ENCODE measurements around the gene PF4V1. TPM values are rescaled to one million over a fixed set of nuclear protein-coding genes. Genes with fewer than 3 reads are reported as not detected.

The PF4V1 gene
- total and polyA plus RNA-seq, 7 donors: not detected

GRCh38 chr4:73883306-73883705 lies 30.2 kb downstream of the PF4V1 start:
- TF ChIP-seq CTCF (IDR thresholded peaks at IDR 0.05) (no peak), POLR2AphosphoS5 (IDR thresholded peaks at IDR 0.05) (no peak), POLR2A (IDR thresholded peaks at IDR 0.05) (no peak), EP300 (IDR thresholded peaks at IDR 0.05) (no peak)
- no peaks in the 10 kb centered on the region for H3K36me3 ChIP-seq
- intact Hi-C loops (cut with DNase I): no loop called here
- H3K4me3 ChIP-seq: no peak overlapping the region
- no peaks in the 10 kb centered on the region for H3K4me1 ChIP-seq
- 69 to 88% methylated on average over 1 of the region's 1 CpG for WGBS, 2 donors
- DNase-seq: no peak
- no peak overlapping the region for H3K27ac ChIP-seq
- H3K27me3 ChIP-seq: no peaks in the 10 kb centered on the region
- no peaks in the 10 kb centered on the region for H3K9me3 ChIP-seq

- H3K4me3 ChIP-seq: no peak overlapping the region
- 23 to 68% methylated on average over 4 of the region's 4 CpGs for WGBS, 2 donors
- no peak overlapping the region for H3K27ac ChIP-seq
- H3K9me3 ChIP-seq: no peaks in the 10 kb centered on the region
- no peaks in the 10 kb centered on the region for H3K36me3 ChIP-seq
- DNase-seq: no peak
- TF ChIP-seq EP300 (IDR thresholded peaks at IDR 0.05): no peak
- no peak for TF ChIP-seq CTCF (IDR thresholded peaks at IDR 0.05)
- TF ChIP-seq POLR2A (IDR thresholded peaks at IDR 0.05): no peak
- no peaks in the 10 kb centered on the region for H3K4me1 ChIP-seq
- intact Hi-C loops (cut with DNase I): no loop called here
- H3K27me3 ChIP-seq: no peaks in the 10 kb centered on the region
Observed at GRCh38 chr4:73885574-73886267, 32.6 kb downstream of the PF4V1 start.

- TF ChIP-seq EP300 (IDR thresholded peaks at IDR 0.05) (no peak), POLR2AphosphoS5 (IDR thresholded peaks at IDR 0.05) (no peak), CTCF (IDR thresholded peaks at IDR 0.05) (no peak), POLR2A (IDR thresholded peaks at IDR 0.05) (no peak)
- H3K9me3 ChIP-seq: no peaks in the 10 kb centered on the region
- intact Hi-C loops (cut with DNase I): no loop called here
- 34 to 56% methylated on average over 4 of the region's 4 CpGs for WGBS, 2 donors
- no peak overlapping the region for H3K27ac ChIP-seq
- no peaks in the 10 kb centered on the region for H3K27me3 ChIP-seq
- no peaks in the 10 kb centered on the region for H3K36me3 ChIP-seq
- no peak for DNase-seq
- H3K4me3 ChIP-seq: no peak overlapping the region
- H3K4me1 ChIP-seq: peaks cover 0 to 4% (median 0%) of the 10 kb centered on the region in 4 donors
Observed at GRCh38 chr4:73891326-73891725, 38.2 kb downstream of the PF4V1 start.

- no peaks in the 10 kb centered on the region for H3K36me3 ChIP-seq
- WGBS, 2 donors: 96 to 98% methylated on average over 1 of the region's 1 CpG
- intact Hi-C loops (cut with DNase I): no loop called here
- H3K9me3 ChIP-seq: no peaks in the 10 kb centered on the region
- no peaks in the 10 kb centered on the region for H3K27me3 ChIP-seq
- H3K4me1 ChIP-seq: peaks cover 0 to 4% (median 0%) of the 10 kb centered on the region in 4 donors
- no peak for DNase-seq
- TF ChIP-seq EP300 (IDR thresholded peaks at IDR 0.05) (no peak), POLR2AphosphoS5 (IDR thresholded peaks at IDR 0.05) (no peak), POLR2A (IDR thresholded peaks at IDR 0.05) (no peak), CTCF (IDR thresholded peaks at IDR 0.05) (no peak)
- H3K27ac ChIP-seq: no peak overlapping the region
- no peak overlapping the region for H3K4me3 ChIP-seq
Observed at GRCh38 chr4:73891739-73892405, 38.8 kb downstream of the PF4V1 start.
